Esophagus muscularis mucosa (tissue), 4 donors: ENCODE measurements around the gene GMPR. TPM values are rescaled to one million over a fixed set of nuclear protein-coding genes. Genes with fewer than 3 reads are reported as not detected.

ENCODE experiments used
- DNase-seq: peaks from one replicate; pipeline ENCODE4 v3.0.0-alpha.2; 2017; ENCODE audit errors: extremely low spot score
- H3K27ac ChIP-seq, 4 donors: fragments of 200-600 bp; sonication (generic); replicated peaks in 1 of 4; 1 replicate in 3 of 4; 2 replicates in 1 of 4; pipeline ENCODE4 v1.5.1; 2016 to 2019; ENCODE audit warnings: mild to moderate bottlenecking in 1 of 4
- H3K27me3 ChIP-seq, 4 donors: fragments of 200-600 bp; sonication (generic); one replicate each; pipeline versions ENCODE4 v1.5.1 to v1.6.0; 2016 to 2019
- H3K36me3 ChIP-seq, 4 donors: fragments of 200-600 bp; sonication (generic); one replicate each; pipeline ENCODE4 v1.5.1; 2016 to 2019
- H3K4me1 ChIP-seq, 4 donors: fragments of 200-600 bp; sonication (generic); one replicate each; pipeline ENCODE4 v1.5.1; 2016 to 2019
- H3K4me3 ChIP-seq, 4 donors: fragments of 200-600 bp; sonication (generic); 1 replicate in 2 of 4; 2 replicates in 2 of 4; pipeline ENCODE4 v1.5.1; 2016 to 2019; ENCODE audit warnings: mild to moderate bottlenecking in 4 of 4, moderate library complexity in 1 of 4
- H3K9me3 ChIP-seq, 4 donors: fragments of 200-600 bp; sonication (generic); 1 replicate in 3 of 4; 2 replicates in 1 of 4; pipeline ENCODE4 v1.5.1; 2016 to 2019
- CTCF ChIP-seq, 3 experiments: fragments of 200-600 bp in 2 of 3; fragments of 450-650 bp in 1 of 3; sonication (generic) in 2 of 3; IDR thresholded peaks; one replicate each; pipeline ENCODE4 v1.5.1; 2017 to 2019; ENCODE audit warnings: antibody characterized with exemption in 3 of 3, mild to moderate bottlenecking in 2 of 3, moderate library complexity in 1 of 3
- EP300 ChIP-seq: sonication (generic); formaldehyde crosslinking; IDR thresholded peaks from one replicate; pipeline ENCODE4 v1.6.1; 2017; ENCODE audit warnings: antibody characterized with exemption
- POLR2A ChIP-seq: fragments of 450-650 bp; IDR thresholded peaks from one replicate; pipeline ENCODE4 v1.6.1; 2017; ENCODE audit warnings: antibody characterized with exemption, moderate library complexity, mild to moderate bottlenecking, low read depth
- POLR2AphosphoS5 ChIP-seq, 2 donors: sonication (generic); formaldehyde crosslinking; IDR thresholded peaks; one replicate each; pipeline ENCODE4 v1.6.1; 2017; ENCODE audit warnings: antibody characterized with exemption in 2 of 2
- WGBS: methylation state at CpG from one replicate; pipeline ENCODE4 v1.1.5; 2018; 5-methylcytosine and 5-hydroxymethylcytosine counted together
- intact Hi-C: fragments of 100-400 bp; cut with DNase I; formaldehyde crosslinking; loops from one replicate; pipeline ENCODE4 v1.15.1; 2023
- total RNA-seq, 4 donors: library from RNA; depleted of rRNA; stranded (reverse); fragments of >200 nt; gene quantifications; one replicate each; pipeline versions ENCODE4 v1.1.0 to v1.2.1, GENCODE V29; 2016

GMPR gene
- total RNA-seq, 4 donors from 2014 or later: 32.8 to 69.7 (median 52.0) TPM

- DNase-seq: no peak
- H3K27ac ChIP-seq: no peak overlapping the region
- H3K9me3 ChIP-seq: no peaks in the 10 kb centered on the region
- intact Hi-C loops: loop anchor here (1.0 to 10.0 kb wide), 4 partner anchors 78 to 633 kb away; partner anchors contain the start of gene ATXN1
- 32% methylated on average over 11 of the region's 11 CpGs for WGBS
- H3K4me3 ChIP-seq: no peak overlapping the region
- H3K4me1 ChIP-seq: peaks cover 36 to 45% (median 44%) of the 10 kb centered on the region in 4 donors
- TF ChIP-seq EP300: no peak
- peak; percentile 86 to 93 (median 88) for TF ChIP-seq CTCF (IDR thresholded peaks at IDR 0.05)
- peak; percentile 7 for TF ChIP-seq POLR2A
- peak in 1 of 2 donors; percentile 32 for TF ChIP-seq POLR2AphosphoS5 (IDR thresholded peaks at IDR 0.05)
- no peaks in the 10 kb centered on the region for H3K27me3 ChIP-seq
- H3K36me3 ChIP-seq: peaks cover 11 to 18% (median 15%) of the 10 kb centered on the region in 4 donors
Observed at GRCh38 chr6:16331384-16332174, 93.2 kb downstream of the GMPR start.

- Histone ChIP-seq H3K36me3 (peaks cover 5 to 12% (median 9%) of the 10 kb centered on the region in 4 donors), H3K9me3 (no peaks in the 10 kb centered on the region), H3K4me1 (peaks cover 41 to 50% (median 50%) of the 10 kb centered on the region in 4 donors), H3K4me3 (no peak overlapping the region), H3K27me3 (no peaks in the 10 kb centered on the region), H3K27ac (no peak overlapping the region)
- no peak for DNase-seq
- TF ChIP-seq CTCF (IDR thresholded peaks at IDR 0.05): peak; percentile 90 to 95 (median 91)
- peak in 1 of 2 donors; percentile 27 for TF ChIP-seq POLR2AphosphoS5 (IDR thresholded peaks at IDR 0.05)
- no peak for TF ChIP-seq EP300
- WGBS: 8% methylated on average over 7 of the region's 7 CpGs
- intact Hi-C loops: loop anchor here (1.0 to 10.0 kb wide), 4 partner anchors 77 to 633 kb away; partner anchors contain the start of gene ATXN1
Observed at GRCh38 chr6:16332175-16332542, 93.8 kb downstream of the GMPR start.

GRCh38 chr6:16333580-16333979 lies 95.2 kb downstream of the GMPR start:
- Histone ChIP-seq H3K27me3 (no peaks in the 10 kb centered on the region), H3K27ac (no peak overlapping the region), H3K4me1 (peaks cover 56 to 65% (median 64%) of the 10 kb centered on the region in 4 donors), H3K9me3 (no peaks in the 10 kb centered on the region), H3K4me3 (no peak overlapping the region), H3K36me3 (no peaks in the 10 kb centered on the region)
- intact Hi-C loops: loop anchor here (5.0 to 10.0 kb wide), 3 partner anchors 179 to 631 kb away; partner anchors contain the start of gene ATXN1
- TF ChIP-seq POLR2AphosphoS5 (IDR thresholded peaks at IDR 0.05): no peak
- TF ChIP-seq EP300: no peak
- no peak for TF ChIP-seq CTCF (IDR thresholded peaks at IDR 0.05)
- no peak for TF ChIP-seq POLR2A
- DNase-seq: no peak
- 72% methylated on average over 3 of the region's 3 CpGs for WGBS

GRCh38 chr6:16334671-16335070 lies 96.3 kb downstream of the GMPR start:
- WGBS: 66% methylated on average over 3 of the region's 3 CpGs
- DNase-seq: no peak
- H3K9me3 ChIP-seq: no peaks in the 10 kb centered on the region
- H3K4me1 ChIP-seq: peaks cover 66 to 75% (median 74%) of the 10 kb centered on the region in 4 donors
- TF ChIP-seq EP300: no peak
- peak; percentile 52 to 63 for TF ChIP-seq POLR2AphosphoS5 (IDR thresholded peaks at IDR 0.05)
- TF ChIP-seq CTCF (IDR thresholded peaks at IDR 0.05): no peak
- no peak for TF ChIP-seq POLR2A
- no peaks in the 10 kb centered on the region for H3K27me3 ChIP-seq
- no peak overlapping the region for H3K4me3 ChIP-seq
- no peak overlapping the region for H3K27ac ChIP-seq
- intact Hi-C loops: loop anchor here (5.0 to 10.0 kb wide), 3 partner anchors 178 to 630 kb away; partner anchors contain the start of gene ATXN1
- H3K36me3 ChIP-seq: no peaks in the 10 kb centered on the region
